ENCODE data around the gene WNT3.

The WNT3 gene

DNA sequence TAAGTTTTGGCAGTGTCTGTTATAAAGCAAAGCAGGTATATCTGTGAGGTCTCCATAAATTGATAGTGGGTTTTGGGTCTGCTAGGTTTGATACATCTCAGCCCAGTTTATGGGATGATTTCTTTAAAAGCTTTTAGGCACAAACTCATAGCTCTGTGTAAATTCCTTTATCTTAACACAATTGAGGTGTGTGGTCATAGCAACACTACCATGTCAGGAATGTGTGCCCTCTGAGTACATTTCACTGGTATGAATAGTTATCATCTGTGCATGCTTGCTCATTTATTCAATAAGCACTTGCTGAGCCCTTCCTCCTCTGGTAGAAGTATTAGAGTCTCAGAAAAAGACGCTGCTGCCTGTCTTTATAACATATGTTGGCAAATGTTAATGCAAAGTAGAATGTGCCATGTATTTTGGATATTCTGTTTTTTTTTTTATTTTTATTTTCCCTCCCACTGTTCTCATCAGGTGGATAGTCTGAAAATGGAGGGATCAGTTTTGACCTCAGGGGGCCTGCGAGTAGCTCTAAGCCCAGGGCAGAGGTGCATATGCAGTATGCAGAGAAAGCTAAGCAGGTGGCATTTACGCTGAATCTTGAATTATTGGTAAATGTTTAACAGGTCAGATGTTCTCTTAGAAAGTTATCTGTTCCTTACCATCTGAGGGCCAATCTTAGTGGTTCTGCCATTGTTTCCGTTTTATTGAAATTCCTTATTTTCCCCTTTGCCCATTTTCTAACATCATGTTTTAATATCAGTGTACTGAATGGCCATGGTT is 90.7 kb downstream of the WNT3 start:
- DNase-seq: no peak

DNA sequence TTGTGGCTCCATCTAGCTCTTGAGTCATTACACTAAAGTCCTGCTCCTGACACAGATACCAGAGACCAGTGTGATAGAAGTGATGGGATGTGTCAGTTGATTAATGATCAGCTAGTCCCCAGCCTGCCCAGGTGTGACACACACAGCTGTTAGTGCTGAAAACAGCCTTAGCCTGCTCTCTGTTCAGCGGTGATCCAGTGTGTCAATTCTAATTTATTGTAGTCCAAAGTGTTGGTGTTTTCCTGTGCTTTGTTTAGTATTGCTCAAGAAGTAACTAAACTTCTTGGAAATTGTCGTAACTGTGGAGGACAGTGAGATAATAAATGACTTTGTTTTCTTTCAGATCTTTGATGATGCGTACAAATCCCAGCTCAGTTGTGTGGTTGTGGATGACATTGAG is 92.3 kb downstream of the WNT3 start:
- DNase-seq: no peak

DNA sequence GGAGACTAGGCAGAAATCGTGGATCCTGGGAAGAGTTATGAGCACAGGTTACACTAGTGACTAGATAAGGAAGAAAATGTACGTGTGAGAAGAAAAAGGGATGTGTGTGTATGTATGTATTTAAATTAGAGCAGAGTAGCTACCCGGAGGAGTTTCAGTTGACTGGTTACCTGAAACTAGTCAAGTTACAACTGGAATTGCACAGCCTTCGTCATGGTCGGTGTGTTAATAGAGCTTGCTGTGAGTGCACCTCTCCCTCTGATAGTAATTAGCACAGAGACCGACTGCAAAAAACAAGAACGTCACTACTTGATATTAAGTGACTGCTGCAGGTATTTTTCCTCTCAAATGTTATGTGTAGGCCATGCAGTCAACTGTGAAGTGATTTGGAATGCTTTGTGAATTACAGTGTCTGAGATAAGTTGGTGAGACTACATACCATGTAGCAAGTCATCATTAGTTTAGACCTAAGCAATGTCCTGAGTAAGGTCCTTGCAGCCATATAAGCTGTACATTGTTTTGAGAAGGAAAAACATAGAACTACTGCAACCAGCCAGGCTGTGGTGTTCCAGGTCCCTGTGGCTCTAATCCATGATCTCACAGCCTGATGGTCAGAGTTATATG is 95.7 kb downstream of the WNT3 start:
- DNase-seq: no peak

DNA sequence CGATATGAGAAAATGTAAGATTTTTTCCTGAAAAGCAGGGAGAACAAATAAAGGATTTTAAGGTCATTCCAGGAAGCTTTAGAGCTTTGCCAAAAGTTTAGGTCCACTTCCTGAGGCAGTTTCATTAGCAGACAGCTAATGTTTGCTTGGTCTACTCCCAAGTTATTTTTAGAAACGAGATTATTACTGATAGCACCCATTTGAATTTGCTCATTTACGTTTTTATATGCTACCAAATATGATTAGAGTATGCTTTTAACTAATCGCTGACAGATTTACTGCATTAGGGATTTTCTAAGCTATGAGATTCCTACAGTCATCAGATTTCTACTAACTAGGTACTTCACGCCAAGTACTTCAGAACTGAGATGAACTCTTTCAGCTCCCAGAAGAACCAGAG is 98.1 kb downstream of the WNT3 start:
- DNase-seq: no peak

DNA sequence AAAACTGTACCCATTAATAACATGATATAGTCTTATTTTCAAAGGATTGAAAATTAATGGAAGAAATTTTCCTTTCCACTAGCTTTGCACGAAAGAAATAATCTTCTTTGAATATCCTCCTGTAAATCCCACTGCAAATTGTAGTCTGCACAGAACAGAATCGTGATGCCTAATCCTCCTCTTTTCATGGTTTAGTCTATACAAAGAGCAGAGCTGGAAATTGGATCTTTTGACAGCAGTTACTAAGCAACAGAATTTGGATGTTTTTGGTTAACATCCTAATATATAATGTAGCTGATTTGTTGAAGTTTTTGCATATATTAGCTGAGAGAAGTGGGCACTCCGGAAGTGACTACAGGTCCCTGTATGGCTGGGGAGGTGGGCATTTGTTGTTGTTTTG is 98.6 kb downstream of the WNT3 start:
- no peak for DNase-seq

DNA sequence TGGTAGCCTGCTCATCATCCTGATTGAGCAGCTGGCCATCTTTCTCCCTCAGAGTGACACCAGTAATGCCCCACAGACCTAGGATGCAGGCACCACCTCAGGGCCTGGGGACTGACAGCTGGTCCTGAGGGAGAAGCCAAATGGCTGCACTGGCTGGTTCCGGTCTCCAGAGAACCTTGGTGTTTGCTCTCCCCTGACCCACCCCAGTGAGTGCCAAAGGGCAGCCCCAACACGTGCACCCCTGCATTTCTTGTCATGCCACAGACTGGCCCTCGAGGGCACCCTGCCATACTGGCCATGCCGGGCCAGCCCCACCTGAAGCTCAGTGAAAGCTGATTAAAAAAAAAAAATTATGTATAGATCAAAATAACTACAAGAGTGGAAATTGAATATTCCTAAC is 100.5 kb downstream of the WNT3 start:
- no peak for DNase-seq
